OCI-M2 (cell line): ENCODE results near the gene ERICH3.
"Not testable (repeated sequence)": the region's sequence is repeated elsewhere in the genome, so short reads cannot be mapped to it uniquely, and the experiment has no call there.

ENCODE experiments used
- DNase-seq: peaks from one replicate; lab custom pipeline; 2025; ENCODE audit not compliant: unreplicated experiment; lab: John Stamatoyannopoulos, UW

The ERICH3 gene

GRCh38 chr1:74679811-74680210, 6.2 kb upstream of the ERICH3 start:
- no peak for DNase-seq

GRCh38 chr1:74677926-74678325, 4.3 kb upstream of the ERICH3 start:
- no peak for DNase-seq

GRCh38 chr1:74674278-74675048, 871 bp upstream of the ERICH3 start:
- no peak for DNase-seq

GRCh38 chr1:74670866-74671265, 2.7 kb downstream of the ERICH3 start:
- not testable (repeated sequence) for DNase-seq

DNA sequence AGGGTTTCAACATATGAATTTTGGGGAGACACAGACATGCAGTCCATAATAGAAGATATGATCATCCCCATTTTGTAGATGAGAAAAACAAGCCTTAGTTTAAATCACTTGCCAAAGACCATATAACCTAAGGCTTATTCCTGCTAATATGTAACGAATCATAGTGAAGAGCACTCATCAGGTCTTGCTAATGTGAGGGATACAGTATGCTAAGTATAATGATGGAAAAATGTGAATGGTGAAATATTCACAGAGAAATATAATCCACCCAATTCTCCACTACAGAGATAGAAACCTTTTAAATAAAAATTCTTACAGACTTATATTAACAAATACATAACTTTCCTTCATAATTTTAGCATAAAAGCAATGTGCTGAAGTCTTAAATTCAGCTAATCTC, 18.9 kb downstream of the ERICH3 start:
- no peak for DNase-seq

DNA sequence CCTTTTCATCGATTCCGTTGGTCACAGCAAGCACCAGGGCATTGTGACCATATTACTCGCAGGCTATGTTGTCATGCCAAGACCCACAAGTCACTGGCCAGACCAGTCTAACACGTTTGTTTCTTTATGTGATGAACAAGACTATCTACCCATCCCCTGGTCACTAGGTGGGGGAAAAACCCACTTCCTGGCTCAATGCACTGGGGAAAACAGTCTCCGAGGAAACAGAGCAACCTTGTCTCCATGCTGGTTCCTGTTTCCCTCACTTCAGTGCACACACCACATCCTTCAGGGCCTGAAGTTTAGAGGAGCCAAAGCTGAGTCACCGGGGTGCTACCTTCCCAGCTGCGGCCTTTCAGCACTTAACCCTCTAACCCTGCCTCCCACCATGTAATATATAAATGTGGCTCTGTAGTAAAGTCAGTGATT, 20.9 kb downstream of the ERICH3 start:
- no peak for DNase-seq

DNA sequence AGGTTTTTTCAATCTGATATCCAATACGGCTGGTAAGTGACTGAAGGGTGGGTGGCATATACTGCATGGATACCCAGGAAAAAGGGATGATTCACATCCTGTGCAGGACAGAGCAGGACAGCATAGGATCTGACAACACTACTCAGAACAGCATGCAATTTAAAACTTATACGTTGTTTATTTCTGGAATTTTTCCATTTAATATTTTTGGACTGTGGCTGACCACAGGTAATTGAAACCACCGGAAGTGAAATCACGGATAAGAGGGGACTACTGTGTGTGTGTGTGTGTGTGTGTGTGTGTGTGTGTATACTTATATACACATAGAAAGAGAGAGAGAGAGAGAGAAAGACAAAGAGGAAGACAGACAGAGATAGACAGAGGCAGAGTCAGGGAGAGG, 23.0 kb downstream of the ERICH3 start:
- no peak for DNase-seq

DNA sequence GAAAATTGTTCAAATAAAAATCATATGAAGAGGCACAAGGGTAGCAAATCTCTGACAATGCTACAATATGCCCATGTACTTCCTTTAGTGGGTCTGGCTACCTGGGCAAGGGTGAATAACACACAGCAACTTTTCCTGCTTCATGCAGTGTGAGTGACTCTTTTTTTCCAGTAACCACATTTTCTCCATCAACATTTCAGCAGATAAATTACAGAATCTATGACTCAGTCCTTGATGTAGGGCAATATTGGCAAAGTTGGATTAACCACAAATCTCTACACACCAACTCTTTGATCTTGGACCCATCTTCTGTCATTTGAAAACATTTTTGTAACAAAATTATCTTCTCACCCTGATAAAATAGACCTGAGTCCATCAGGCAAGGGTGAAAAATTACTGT, 31.7 kb downstream of the ERICH3 start:
- no peak for DNase-seq

DNA sequence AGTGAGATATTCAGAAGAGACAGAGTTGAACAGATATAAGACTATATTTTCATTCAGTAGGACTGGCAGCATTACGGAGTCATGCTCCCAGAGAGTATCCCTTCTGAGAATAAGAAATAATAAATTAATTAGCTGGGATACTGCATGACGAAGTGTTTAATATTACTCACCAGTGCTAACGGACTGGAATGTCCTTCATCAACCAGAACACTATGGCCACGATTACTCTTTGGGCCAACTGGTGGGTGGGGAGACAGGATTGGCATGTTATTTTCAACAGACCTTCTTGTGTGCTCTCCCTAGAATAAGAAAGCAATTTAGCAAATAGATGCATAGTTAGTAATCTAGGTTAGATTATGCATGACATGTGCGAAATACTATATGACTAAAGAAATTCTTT, 32.4 kb downstream of the ERICH3 start:
- no peak for DNase-seq

DNA sequence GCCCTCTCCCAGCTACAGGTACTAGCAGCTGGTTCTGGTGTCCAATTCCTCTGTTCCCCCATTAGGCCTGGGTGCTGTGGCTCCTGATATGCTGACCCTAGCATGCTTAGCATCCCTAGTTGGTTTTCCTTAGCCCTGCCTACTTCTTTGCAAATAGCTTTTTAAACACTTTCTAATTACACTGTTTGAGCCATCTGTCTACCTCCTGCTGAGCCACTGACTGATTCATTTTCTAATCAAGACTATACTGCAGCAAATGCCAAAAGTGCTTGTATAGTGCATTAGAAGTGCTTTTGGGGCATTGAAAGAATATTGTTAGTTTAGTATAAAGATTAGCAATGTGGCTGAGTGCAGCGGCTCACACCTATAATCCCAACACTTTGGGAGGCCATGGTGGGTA, 36.3 kb downstream of the ERICH3 start:
- no peak for DNase-seq

GRCh38 chr1:74629283-74629682, 44.3 kb downstream of the ERICH3 start:
- no peak for DNase-seq

GRCh38 chr1:74623716-74624115, 49.9 kb downstream of the ERICH3 start:
- DNase-seq: no peak

- no peak for DNase-seq
Measured at GRCh38 chr1:74620242-74620641, 53.4 kb downstream of the ERICH3 start.

DNA sequence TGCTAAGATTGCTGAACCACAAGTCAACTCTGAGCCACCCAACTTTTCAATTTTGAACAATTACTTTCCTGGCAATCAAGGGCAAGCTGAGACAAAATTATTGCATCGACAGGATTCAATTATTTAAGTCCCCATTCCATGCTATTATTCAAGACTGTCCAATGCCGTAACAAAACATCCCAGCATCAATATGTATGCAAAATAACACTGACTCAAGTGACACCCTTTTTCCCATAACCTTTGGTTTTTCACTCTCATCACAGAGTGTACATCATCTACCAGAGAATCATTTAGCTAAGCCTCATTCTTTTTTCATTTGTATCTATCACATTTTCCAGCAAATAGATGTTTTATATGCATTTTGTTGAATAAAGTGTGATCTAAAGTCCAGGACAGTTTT, 54.6 kb downstream of the ERICH3 start:
- no peak for DNase-seq

- no peak for DNase-seq
Measured at GRCh38 chr1:74613894-74614293, 59.7 kb downstream of the ERICH3 start.

GRCh38 chr1:74611887-74612286, 61.7 kb downstream of the ERICH3 start:
- no peak for DNase-seq

- DNase-seq: no peak
Measured at GRCh38 chr1:74610961-74611360, 62.6 kb downstream of the ERICH3 start.

GRCh38 chr1:74609810-74610371, 63.7 kb downstream of the ERICH3 start:
- DNase-seq: no peak

GRCh38 chr1:74596717-74597116, 76.9 kb downstream of the ERICH3 start:
- no peak for DNase-seq

- no peak for DNase-seq
Measured at GRCh38 chr1:74593887-74594866, 79.4 kb downstream of the ERICH3 start.

- DNase-seq: no peak
Measured at GRCh38 chr1:74592580-74593355, 80.8 kb downstream of the ERICH3 start.
